Occipital lobe (tissue), 2 donors: ENCODE data around the gene SEMA4D. TPM values are rescaled to one million over a fixed set of nuclear protein-coding genes. Genes with fewer than 3 reads are reported as not detected.

Experiments used
- DNase-seq: peaks from one replicate; lab custom pipeline; 2025; lab: John Stamatoyannopoulos, UW
- total RNA-seq: library from RNA; depleted of rRNA; stranded (reverse); fragments of >200 nt; gene quantifications from one replicate; pipeline ENCODE4 v1.2.3, GENCODE V29; 2014

Gene SEMA4D
- total RNA-seq, 1 donor from 2014 or later, result 12.0 TPM

GRCh38 chr9:89501311-89501898 lies 3.5 kb upstream of the SEMA4D start:
- peak; percentile 67 for DNase-seq

GRCh38 chr9:89500008-89500407 lies 2.1 kb upstream of the SEMA4D start:
- no peak for DNase-seq

- no peak for DNase-seq
Observed at GRCh38 chr9:89498852-89499480, 1.1 kb upstream of the SEMA4D start.

- DNase-seq, result no peak
Observed at GRCh38 chr9:89497257-89497963, 503 bp downstream of the SEMA4D start.

- no peak for DNase-seq
Observed at GRCh38 chr9:89496645-89497256, 1.2 kb downstream of the SEMA4D start.

- no peak for DNase-seq
Observed at GRCh38 chr9:89495824-89496560, 1.9 kb downstream of the SEMA4D start.

GRCh38 chr9:89494199-89494598 lies 3.7 kb downstream of the SEMA4D start:
- no peak for DNase-seq

- DNase-seq, result no peak
Observed at GRCh38 chr9:89493671-89494070, 4.2 kb downstream of the SEMA4D start.

- DNase-seq, result no peak
Observed at GRCh38 chr9:89493181-89493580, 4.7 kb downstream of the SEMA4D start.

- DNase-seq, result no peak
Observed at GRCh38 chr9:89492586-89492985, 5.3 kb downstream of the SEMA4D start.

GRCh38 chr9:89491694-89492093 lies 6.2 kb downstream of the SEMA4D start:
- no peak for DNase-seq

- DNase-seq, result no peak
Observed at GRCh38 chr9:89489548-89490530, 8.1 kb downstream of the SEMA4D start.

GRCh38 chr9:89488936-89489335 lies 9.0 kb downstream of the SEMA4D start:
- no peak for DNase-seq

- no peak for DNase-seq
Observed at GRCh38 chr9:89488131-89488530, 9.8 kb downstream of the SEMA4D start.

- DNase-seq, result no peak
Observed at GRCh38 chr9:89486681-89487080, 11.2 kb downstream of the SEMA4D start.

- no peak for DNase-seq
Observed at GRCh38 chr9:89484475-89485404, 13.2 kb downstream of the SEMA4D start.

- no peak for DNase-seq
Observed at GRCh38 chr9:89483592-89484474, 14.1 kb downstream of the SEMA4D start.

GRCh38 chr9:89482901-89483361 lies 15.0 kb downstream of the SEMA4D start:
- DNase-seq, result peak; percentile 44
